ENCODE data around the gene MISFA.

MISFA gene

DNA sequence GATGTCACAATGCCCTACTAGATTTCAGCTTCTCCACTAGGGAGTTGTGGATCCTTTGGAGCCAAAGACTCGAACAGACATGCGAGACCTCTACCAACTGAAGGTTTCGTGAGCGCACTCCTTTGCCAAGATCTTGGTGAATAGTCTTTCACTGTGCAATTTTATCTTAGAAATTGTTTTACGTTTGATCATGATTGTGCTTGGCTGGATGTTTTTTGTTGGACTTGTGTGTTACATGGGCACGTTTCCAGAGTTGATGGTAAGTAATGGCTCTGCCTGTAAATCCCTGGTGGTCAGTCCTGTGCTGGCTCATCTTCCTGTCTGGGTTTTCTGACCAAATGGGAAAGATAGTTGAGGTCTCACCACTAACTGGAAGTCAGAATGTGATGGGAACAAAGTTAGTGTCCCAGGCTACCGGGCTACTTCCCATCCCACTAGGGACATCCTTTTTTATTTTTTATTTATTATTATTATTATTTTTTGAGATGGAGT is at the start of gene MISFA:
TSS of gene MISFA (plus strand) at position 51 of the 492 bp plus-strand sequence. CDS start at position 191, 140 bp downstream.
- TF ChIP-seq, protein P1, sequence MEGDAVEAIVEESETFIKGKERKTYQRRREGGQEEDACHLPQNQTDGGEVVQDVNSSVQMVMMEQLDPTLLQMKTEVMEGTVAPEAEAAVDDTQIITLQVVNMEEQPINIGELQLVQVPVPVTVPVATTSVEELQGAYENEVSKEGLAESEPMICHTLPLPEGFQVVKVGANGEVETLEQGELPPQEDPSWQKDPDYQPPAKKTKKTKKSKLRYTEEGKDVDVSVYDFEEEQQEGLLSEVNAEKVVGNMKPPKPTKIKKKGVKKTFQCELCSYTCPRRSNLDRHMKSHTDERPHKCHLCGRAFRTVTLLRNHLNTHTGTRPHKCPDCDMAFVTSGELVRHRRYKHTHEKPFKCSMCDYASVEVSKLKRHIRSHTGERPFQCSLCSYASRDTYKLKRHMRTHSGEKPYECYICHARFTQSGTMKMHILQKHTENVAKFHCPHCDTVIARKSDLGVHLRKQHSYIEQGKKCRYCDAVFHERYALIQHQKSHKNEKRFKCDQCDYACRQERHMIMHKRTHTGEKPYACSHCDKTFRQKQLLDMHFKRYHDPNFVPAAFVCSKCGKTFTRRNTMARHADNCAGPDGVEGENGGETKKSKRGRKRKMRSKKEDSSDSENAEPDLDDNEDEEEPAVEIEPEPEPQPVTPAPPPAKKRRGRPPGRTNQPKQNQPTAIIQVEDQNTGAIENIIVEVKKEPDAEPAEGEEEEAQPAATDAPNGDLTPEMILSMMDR (IDR thresholded peaks at IDR 0.05) = no peak

DNA sequence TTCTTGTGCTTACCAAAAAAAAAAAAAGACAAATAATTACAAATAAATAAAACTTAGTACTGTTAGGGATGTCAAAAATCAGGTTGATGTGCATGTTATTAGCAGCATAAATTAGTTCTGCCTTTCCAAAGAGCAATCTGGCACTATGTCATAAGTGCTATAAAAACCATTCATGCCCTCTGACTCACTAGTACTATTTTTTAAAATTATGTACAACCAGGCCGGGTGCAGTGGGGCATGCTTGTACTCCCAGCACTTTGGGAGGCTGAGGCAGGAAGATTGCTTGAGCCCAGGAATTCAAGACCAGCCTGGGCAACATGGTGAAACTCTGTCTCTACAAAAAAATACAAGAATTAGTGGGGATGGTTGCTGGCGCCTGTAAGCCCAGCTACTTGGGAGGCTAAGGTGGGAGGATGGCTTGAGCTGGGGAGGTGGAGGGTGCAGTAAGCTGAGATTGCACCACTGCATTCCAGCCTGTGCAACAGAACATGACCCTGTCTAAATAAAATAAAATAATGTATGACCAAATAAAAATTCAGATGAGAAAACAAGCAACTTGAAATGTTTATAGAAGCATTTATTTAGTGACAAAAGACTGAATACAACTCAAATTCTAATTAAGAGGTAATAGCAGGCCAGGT is 36.4 kb upstream of the MISFA start:
- H3K36me3 ChIP-seq = peaks cover 75% of the 10 kb centered on the region
- H3K9me3 ChIP-seq = no peaks in the 10 kb centered on the region
- H3K4me1 ChIP-seq (ENCODE audit: control insufficient read depth in 1 of 2, insufficient read depth in 1 of 2, low read depth in 1 of 2, low read length in 1 of 2) = peaks cover 0 to 7% of the 10 kb centered on the region in 2 experiments
- H3K4me3 ChIP-seq (ENCODE audit: low read depth in 1 of 2, low read length in 1 of 2) = no peak overlapping the region
- no peaks in the 10 kb centered on the region for H3K27me3 ChIP-seq
- TF ChIP-seq, protein P1 (IDR thresholded peaks at IDR 0.05) = no peak
- no peak overlapping the region for H3K27ac ChIP-seq

More for the DNA sequence above, at the start of gene MISFA:
- Histone ChIP-seq H3K9me3 (no peaks in the 10 kb centered on the region), H3K27ac (no peak within 1 kb of the TSS), H3K36me3 (no peaks in the 10 kb centered on the region), H3K27me3 (no peaks in the 10 kb centered on the region), H3K4me1 (ENCODE audit: control insufficient read depth in 1 of 2, insufficient read depth in 1 of 2, low read depth in 1 of 2, low read length in 1 of 2) (no peaks in the 10 kb centered on the region), H3K4me3 (ENCODE audit: low read depth in 1 of 2, low read length in 1 of 2) (no peak within 1 kb of the TSS)

DNA sequence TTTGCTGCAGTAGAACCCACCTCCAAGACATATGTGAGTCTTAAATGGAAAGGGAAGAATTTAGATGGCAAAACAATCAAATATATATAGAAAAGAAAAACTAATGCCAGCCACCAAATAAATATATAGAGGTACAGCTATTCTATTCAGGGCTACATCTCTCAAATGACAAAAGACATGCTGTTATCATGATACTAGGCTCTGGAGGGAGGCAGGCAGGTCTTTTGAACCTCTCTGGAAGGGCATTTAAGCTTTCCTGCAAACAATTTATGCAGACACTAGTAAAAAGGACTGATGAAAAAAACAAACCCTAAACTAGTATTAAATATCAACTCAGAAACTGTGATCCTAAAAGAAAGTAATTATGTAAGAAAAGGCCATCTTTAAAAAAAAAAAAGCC is 35.4 kb upstream of the MISFA start:
- H3K9me3 ChIP-seq = no peaks in the 10 kb centered on the region
- no peaks in the 10 kb centered on the region for H3K27me3 ChIP-seq
- peaks cover 68% of the 10 kb centered on the region for H3K36me3 ChIP-seq
- TF ChIP-seq, protein P1 (IDR thresholded peaks at IDR 0.05) = no peak
- no peak overlapping the region for H3K4me3 ChIP-seq (ENCODE audit: low read depth in 1 of 2, low read length in 1 of 2)
- H3K4me1 ChIP-seq (ENCODE audit: control insufficient read depth in 1 of 2, insufficient read depth in 1 of 2, low read depth in 1 of 2, low read length in 1 of 2) = peaks cover 0 to 13% of the 10 kb centered on the region in 2 experiments
- no peak overlapping the region for H3K27ac ChIP-seq

DNA sequence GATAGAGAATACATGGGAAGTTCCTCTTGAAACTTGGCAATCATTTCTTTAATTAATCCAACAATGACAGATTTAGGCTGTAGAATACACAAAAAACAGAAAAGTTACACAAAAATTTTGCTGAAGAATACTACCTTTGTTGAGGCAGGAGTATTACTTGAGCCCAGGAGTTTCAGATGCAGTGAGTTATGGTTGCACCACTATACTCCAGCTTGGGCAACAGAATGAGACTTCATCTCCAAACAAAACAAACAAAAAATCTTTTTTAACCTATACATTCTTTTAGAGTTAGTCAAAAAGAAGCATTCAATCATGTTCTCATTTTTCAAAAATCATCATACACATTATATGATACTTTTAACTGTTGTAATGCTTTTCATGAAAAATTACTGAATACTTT is 33.2 kb upstream of the MISFA start:
- TF ChIP-seq, protein P1 (IDR thresholded peaks at IDR 0.05) = no peak

DNA sequence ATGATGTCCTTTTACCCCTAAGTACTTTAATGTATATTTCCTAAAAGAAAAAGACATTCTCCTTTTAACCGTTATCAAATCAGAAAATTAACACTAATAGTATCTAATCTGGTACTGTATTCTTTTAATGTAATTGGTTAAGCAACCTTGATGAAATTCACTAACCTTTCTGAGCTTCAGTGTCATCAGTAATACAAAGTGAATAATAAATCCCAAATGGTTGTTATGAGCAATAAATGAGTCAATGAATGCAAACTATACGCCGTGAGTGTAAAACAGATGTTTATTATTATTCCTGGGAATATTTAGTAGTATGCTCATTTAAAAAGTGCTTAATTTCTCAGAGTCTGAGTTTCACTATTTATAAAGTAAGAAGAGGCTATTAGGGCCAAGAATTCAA is 32.5 kb upstream of the MISFA start:
- peaks cover 8 to 41% of the 10 kb centered on the region in 2 experiments for H3K4me1 ChIP-seq (ENCODE audit: control insufficient read depth in 1 of 2, insufficient read depth in 1 of 2, low read depth in 1 of 2, low read length in 1 of 2)
- peaks cover 41% of the 10 kb centered on the region for H3K36me3 ChIP-seq
- no peaks in the 10 kb centered on the region for H3K9me3 ChIP-seq
- H3K4me3 ChIP-seq (ENCODE audit: low read depth in 1 of 2, low read length in 1 of 2) = no peak overlapping the region
- TF ChIP-seq, protein P1 (IDR thresholded peaks at IDR 0.05) = no peak
- H3K27ac ChIP-seq = no peak overlapping the region
- no peaks in the 10 kb centered on the region for H3K27me3 ChIP-seq

More for the DNA sequence above, 33.2 kb upstream of the MISFA start:
- peaks cover 45% of the 10 kb centered on the region for H3K36me3 ChIP-seq
- H3K9me3 ChIP-seq = no peaks in the 10 kb centered on the region
- no peaks in the 10 kb centered on the region for H3K27me3 ChIP-seq
- no peak overlapping the region for H3K4me3 ChIP-seq (ENCODE audit: low read depth in 1 of 2, low read length in 1 of 2)
- H3K4me1 ChIP-seq (ENCODE audit: control insufficient read depth in 1 of 2, insufficient read depth in 1 of 2, low read depth in 1 of 2, low read length in 1 of 2) = peaks cover 5 to 36% of the 10 kb centered on the region in 2 experiments
- no peak overlapping the region for H3K27ac ChIP-seq
